ENCODE results near the gene LAMB1. TPM values are rescaled to one million over a fixed set of nuclear protein-coding genes. Genes with fewer than 3 reads are reported as not detected.
"Not testable (repeated sequence)": the region's sequence is repeated elsewhere in the genome, so short reads cannot be mapped to it uniquely, and the experiment has no call there.

LAMB1 gene
- total RNA-seq, 1 donor from 2014 or later: 425 TPM

DNA sequence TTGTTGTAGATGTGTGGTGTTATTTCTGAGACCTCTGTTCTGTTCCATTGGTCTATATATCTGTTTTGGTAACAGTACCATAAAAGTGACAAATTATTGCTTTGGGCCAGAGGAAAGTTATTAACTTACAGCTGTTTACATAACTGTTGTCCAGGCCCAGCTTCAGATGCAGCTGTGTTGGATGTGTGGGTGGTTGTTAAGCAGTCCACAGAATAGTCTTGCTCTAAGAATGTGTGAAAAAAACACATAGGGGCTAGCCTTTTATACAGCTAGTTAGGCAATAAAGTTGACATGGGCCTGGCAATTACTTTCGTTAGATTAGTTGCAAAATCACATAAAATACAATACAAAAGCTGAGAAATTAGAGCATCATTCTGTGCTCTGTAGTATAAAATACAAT lies 80.1 kb downstream of the LAMB1 start:
- DNase-seq (ENCODE audit: low read depth in 2 of 2): no peak

DNA sequence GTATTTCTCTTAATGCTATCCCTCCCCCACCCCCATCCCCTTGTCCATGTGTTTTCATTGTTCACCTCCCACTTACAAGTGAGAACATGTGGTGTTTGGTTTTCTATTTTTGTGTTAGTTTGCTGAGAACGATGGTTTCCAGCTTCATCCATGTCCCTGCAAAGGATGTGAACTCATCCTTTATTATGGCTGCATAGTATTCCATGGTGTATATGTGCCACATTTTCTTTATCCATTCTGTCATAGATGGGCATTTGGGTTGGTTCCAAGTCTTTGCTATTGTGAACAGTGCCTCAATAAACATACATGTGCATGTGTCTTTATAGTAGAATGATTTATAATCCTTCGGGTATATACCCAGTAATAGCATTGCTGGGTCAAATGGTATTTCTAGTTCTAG lies 81.1 kb downstream of the LAMB1 start:
- not testable (repeated sequence) for DNase-seq (ENCODE audit: low read depth in 2 of 2)

DNA sequence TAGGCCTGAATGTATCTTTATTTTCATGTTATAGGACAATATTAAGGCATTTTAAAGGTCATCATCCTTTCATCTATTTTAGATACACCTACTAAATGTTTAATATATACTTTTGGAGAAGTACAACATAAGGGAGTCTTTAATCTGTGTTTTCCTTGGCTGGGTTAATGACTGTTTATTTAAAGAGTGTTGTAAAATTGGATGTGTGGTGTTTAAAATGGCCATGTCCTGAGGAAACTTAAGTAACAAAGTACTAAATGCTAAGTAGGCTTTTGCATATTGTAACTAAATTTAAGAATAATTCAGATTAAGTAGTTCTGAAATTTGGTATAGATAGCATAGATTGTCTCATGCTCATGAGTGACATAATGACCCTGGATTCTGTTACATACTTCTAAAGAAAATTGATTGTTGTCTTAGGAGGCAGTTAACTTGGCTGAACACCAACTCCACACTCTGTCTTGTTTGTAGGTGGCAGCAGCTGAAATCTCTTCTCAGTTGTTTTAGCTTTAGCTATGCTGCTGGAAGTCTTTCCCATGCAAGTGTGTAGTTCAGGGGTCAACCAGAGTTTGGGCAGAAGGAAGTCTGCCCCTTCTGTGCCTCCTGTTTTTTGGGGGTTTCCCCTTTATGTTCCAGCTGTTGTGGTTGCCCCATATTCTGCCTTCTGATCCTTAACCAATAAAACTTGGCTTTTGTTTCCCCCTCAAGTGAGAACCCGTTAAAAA lies 82.8 kb downstream of the LAMB1 start:
- DNase-seq (ENCODE audit: low read depth in 2 of 2): peak in 1 of 2 donors; percentile 49

DNA sequence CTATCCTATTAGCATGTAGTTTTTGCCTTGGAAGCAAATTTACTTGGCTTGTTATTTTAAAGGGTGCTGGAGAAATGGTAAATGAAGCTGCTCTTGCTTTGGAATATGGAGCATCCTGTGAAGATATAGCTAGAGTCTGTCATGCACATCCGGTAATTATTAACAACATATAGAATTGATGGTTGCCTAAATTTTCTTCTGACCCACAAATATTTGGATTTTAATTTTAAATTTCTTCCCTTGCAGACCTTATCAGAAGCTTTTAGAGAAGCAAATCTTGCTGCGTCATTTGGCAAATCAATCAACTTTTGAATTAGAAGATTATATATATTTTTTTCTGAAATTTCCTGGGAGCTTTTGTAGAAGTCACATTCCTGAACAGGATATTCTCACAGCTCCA lies 84.0 kb downstream of the LAMB1 start:
- no peak for DNase-seq (ENCODE audit: low read depth in 2 of 2)

DNA sequence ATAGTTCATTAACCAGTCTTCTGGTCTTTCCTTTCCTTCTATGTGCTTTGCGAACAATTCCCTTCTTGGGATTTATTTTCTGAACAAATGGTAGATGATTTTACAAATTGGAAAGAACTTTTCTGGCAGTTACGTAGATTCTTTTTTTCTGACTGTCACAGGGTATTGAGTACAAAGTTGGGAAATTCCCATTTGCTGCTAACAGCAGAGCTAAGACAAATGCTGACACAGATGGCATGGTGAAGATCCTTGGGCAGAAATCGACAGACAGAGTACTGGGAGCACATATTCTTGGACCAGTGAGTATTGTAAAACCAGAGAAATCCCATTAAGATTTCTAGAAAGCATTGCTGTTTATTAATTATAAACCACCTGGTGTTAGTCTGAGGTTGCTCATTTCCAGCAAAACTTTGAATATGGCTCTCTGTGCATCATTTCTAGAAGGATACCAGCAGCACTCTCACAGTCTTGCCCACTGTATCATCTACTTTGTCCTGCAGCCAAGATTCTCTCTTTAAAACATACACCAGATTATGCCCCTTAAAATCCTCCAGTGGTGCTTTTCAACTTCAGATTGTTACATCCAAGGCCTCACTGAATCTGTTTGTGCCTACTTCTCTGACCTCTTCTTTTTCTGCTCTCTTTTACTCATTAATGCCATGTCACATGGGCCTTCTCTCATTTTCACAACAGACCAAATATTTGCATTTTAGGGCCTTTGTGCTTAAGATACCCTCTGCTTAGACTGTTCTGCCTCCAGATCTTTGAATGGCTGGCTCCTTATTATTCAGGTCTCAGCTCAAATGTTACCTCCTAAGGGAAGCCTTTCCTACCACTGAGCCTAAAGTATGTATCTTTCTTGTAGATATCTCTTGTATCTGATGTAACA lies 85.0 kb downstream of the LAMB1 start:
- no peak for DNase-seq (ENCODE audit: low read depth in 2 of 2)

DNA sequence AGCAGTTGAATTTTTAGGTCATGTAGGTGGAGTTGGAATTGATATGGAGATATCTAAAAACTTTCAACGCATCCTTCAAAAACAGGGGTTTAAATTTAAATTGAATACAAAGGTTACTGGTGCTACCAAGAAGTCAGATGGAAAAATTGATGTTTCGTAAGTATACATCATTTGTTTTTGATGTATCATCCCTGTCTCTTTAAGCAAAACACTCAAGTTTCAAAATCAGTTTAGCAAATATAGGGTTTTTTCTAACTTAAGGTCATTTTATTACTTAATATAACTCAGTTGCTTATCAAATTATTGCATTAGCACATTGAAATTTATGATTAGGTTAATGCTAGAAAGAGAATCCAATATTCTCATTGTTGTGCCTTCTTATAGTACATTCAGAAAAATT lies 87.4 kb downstream of the LAMB1 start:
- DNase-seq (ENCODE audit: low read depth in 2 of 2): no peak

DNA sequence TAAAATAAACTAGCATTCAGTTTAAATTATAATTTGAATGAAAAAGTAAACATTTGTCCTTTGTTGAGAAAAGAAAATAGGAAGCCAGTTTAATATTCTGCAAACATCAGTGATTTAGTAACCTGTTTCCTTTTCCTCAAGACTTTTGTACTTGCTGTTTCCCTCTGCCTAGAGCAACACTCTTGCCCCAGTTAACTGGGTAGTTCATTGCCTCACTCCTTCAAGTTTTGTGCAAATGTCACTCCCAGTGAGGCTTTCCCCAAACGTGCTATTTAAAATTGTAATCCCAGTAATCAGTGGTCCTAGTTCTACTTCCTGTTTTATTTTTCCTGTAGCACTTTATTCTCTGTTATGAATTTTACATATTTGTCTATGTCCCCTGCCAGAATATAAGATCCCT lies 88.1 kb downstream of the LAMB1 start:
- peak in 1 of 2 donors; percentile 12 for DNase-seq (ENCODE audit: low read depth in 2 of 2)

DNA sequence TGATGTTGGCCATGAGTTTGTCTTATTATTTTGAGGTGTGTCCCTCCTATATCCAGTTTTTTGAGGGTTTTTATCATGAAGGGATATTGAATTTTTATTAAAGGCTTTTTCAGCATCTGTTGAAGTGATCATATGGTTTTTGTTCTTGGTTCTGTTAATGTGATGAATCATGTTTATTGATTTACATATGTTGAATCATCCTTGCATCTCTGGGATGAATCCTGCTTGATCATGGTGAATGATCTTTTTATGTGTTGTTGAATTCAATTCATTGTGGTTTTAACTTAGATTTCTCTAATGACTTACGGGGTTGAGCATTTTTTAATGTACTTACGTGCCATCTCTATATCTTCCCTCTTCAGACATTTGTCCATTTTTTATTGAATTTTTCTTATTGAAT lies 89.1 kb downstream of the LAMB1 start:
- no peak for DNase-seq (ENCODE audit: low read depth in 2 of 2)

DNA sequence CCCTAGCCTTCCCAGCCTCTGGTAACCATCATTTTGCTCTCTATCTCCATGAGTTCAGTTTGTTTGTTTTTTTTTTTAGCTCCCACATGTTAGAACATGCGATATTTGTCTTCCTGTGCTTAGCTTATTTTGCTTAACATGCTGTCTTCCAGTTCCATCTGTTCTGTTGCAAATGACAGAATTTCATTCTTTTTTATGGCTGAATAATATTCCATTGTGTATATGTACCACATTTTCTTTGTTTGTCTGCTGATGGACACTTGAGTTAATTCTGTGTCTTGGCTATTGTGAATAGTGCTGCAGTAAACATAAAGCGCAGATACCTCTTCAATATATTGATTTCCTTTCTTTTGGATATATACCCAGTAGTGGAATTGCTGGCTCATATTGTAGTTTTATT lies 91.0 kb downstream of the LAMB1 start:
- no peak for DNase-seq (ENCODE audit: low read depth in 2 of 2)

DNA sequence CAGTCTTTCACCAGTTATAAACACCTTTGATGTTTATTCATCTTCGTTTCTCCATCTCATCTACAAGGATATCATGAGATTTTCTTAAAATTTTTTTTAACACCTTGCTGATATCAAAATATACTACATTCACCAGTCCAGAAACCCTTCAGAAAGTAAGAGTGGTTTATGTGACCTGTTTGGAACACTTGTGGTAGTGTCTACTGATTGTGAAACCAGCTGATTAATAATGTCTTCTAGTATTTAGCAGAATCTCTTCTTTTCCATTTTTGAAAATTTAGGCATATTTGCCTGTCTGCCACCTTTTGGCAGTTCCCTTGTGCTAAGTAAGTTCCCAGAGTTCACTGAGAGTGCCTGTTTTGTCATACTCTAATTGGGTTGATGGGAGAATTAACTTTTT lies 93.5 kb downstream of the LAMB1 start:
- no peak for DNase-seq (ENCODE audit: low read depth in 2 of 2)

DNA sequence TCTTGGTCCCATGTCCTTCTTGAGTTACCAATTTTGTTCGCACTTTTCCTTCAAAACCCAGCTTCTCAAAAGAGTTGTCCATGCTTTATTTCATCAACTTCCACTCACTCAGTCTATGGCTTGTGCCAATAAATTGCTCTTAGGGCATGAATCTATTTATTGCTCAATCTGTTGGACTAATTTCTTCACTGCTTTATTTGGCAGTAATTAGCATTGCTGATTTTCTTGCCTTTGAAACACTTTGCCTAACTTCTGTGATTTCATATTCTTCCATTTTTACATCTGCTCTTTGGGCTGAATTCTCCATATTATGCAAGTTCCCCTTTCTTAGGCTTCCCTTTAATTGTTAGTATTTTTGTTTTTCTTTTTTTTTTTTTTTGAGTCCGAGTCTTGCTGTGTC lies 95.2 kb downstream of the LAMB1 start:
- DNase-seq (ENCODE audit: low read depth in 2 of 2): no peak

DNA sequence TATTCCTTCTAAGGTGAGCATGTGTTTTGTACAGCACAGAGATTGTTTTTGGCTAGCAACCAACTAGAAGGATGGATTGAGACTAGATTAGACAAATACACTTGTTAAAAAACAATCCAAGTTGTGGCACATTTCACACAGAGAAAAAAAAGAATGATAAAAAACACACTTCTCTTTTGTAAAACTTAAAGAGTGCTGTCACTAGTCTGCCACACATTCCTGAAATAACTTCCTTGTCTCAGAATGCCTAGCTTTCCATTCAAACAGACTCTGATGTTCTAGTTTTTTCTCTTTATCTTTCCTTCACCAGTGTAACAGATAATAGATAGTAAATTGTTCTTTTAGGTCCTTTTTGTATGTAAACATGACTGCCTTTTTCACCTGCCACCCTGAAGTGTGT lies 100.6 kb downstream of the LAMB1 start:
- DNase-seq (ENCODE audit: low read depth in 2 of 2): peak in 1 of 2 donors; percentile 34

DNA sequence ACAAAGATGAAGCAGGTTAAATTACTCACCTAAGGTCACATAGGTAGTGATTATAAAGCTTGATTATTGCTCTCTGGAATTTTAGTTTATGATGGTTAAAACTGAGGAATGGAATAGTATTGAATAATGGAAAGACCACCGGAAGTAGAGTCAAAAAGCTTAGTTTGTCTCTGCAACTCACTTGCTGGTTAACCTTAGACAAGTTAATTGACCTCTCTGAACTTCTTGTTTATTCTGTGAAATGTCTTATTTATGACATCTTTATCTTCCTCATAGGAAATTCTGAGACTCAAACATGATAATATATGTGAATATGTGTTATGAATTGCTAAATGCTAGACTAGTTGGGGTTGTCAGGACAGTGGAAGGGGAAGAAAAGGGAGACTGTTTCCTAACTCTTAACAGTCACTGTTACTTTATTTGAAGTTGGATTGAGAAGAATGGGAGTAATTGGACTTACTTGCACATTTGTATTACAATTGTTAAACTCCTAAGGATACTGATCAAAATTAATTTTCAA lies 102.4 kb downstream of the LAMB1 start:
- DNase-seq (ENCODE audit: low read depth in 2 of 2): no peak

DNA sequence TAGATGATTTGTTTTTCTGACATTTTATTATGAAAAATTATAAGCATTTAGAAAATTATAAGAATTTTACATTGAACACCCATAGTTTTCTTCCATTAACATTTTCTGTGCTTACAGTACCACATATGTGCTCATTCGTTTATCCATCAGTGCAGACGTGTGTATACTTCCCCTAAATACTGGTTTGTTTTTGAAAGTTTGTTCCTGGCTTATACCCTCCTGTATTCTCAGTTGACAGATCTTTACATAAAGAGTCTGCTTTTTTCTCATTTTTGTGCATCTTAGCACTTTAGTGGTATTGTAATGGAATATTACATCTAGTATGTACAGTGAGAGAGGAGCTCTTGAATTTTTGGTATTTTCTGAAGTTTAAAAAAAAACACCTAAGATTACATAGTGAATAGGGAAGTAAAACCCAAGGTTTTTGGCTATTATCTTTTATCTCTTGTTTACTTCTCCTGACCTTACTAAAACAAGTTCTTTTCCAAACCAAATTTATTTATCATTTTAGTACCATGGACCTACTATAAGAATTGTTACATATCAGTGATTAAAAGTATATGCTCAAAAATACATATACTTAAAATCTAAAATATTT lies 103.9 kb downstream of the LAMB1 start:
- no peak for DNase-seq (ENCODE audit: low read depth in 2 of 2)

DNA sequence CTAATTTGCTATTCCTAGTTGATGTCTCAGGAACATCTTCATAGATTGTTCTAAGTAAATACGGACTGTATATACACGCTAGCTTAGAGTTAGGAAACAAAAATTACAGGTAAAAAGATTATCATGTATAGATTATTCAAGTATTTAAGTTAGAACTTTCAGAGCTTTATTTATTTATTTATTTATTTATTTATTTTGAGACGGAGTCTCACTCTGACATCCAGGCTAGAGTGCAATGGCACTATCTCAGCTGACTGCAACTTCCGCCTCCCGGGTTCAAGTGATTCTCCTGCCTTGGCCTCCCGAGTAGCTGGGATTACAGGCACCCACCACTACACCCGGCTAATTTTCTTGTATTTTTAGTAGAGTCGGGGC lies 110.6 kb downstream of the LAMB1 start:
- not testable (repeated sequence) for DNase-seq (ENCODE audit: low read depth in 2 of 2)

DNA sequence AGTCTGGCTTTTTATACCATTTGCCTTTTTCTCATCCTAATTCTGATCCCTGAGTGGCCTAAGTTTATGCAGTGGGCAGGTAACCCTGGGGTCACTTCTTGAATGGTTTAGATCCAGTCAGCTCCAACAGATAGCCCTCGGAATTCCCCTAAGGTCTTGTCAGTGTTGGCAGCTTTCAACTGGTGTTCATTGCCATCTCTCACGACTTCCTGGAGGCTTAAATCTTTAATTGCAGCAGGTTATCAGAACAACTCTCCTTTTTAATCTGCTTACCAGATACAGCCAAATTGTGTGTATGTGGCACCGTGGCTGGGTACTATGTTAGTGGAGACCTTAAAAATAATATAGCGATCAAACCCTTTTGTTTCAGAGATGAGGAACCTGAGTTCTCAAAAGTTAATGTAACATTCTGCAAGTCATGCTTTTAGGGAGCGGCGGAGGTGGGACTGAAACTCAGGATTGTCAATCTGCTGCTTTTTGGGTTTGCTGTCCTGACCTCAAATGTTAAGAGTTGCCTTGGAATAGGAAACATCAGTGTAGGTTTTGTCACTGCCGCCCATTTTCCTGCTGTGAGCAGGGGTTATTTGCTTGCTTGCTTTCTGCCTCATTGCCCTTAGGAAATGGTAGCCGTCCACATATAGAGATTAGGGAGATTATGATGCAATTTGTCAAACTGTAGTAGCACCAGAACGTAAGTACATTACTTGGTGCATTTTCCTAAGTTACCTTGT lies 111.2 kb downstream of the LAMB1 start:
- peak in 1 of 2 donors; percentile 74 for DNase-seq (ENCODE audit: low read depth in 2 of 2)

DNA sequence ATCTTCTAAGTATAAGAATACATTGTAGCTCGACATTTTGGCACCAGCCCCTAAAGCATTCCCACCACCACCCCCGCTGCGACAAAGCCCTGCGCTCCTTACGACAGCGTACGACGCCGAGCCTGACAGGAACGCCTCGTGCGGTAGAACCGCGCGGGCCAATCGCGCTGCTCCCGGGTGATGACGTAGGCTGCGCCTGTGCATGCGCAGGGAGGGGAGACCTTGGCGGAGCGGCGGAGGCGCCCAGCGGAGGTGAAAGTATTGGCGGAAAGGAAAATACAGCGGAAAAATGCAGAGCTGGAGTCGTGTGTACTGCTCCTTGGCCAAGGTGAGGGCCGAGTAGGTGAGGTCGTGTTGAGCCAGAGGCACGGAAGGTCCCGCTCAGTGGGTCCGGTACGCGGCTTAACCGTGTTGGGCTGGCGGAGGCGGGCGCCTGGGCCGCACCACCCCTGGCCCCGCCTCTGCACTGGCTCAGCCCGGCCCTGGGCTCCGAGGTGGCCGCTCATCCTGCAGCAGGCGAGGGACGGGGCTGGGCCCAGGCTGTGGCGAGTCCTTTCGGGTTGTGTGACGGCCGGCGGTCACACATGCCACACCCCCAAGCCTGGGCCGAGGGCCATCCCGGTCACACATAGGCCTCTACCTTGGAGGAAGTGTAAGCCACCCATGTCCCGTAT lies 111.9 kb downstream of the LAMB1 start, which contains the start of gene DLD:
TSS of gene DLD (plus strand) at position 222 of the 674 bp plus-strand sequence. CDS start at position 290, 68 bp downstream.
- DNase-seq (ENCODE audit: low read depth in 2 of 2): peak; percentile 84 to 94

DNA sequence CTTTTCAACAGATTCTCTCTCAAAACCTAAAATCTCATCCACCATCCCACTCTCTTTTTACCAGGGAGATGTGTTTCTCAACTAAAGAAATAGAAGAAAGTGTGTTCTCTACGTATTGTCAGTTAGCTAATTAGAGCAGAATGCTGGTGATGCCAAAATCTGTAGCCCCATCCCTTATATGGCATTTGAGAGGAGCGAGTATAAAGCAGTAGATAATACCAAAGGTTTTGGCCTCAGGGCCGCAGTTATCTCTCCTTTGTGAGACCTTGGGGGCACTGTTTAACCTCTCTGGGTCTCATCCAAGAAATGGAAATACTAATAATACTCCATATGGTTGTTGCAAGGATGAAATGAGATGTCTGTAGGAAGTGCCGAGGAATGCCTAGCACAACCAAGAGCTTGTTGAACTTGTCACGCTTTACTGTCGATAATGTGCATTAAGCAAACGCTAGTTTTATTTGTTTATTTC lies 112.4 kb downstream of the LAMB1 start:
- DNase-seq (ENCODE audit: low read depth in 2 of 2): no peak

DNA sequence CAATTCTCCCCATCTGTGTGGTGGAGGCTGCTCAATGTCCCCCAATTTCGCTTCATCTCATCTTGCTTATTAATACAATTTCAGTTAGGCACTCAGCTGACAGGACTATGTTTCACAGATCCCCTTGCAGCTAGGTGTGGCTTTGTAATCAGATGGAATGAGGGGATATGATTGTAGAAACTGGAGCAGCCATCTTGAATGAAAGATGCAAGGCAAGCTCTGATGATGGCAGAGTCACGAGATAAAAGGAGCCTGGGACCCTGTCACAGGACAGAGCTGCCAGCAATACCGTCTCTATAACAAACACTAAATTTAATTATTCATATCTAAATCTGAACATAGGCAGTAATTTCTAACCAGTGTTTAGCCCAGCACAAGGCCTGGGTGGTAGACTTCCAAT lies 113.0 kb downstream of the LAMB1 start:
- no peak for DNase-seq (ENCODE audit: low read depth in 2 of 2)

DNA sequence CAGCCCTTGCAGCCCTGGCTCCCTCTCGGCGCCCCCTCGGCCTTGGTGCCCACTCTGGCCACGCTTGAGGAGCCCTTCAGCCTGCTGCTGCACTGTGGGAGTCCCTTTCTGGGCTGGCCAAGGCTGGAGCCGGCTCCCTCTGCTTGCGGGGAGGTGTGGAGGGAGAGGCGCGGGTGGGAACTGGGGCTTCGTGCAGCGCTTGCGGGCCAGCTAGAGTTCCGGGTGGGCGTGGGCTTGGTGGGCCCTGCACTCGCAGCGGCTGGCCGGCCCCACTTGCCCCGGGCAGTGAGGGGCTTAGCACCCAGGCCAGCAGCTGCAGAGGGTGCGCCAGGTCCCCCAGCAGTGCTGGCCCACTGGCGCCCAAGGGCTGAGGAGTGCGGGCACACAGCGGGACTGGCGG lies 115.1 kb downstream of the LAMB1 start:
- not testable (repeated sequence) for DNase-seq (ENCODE audit: low read depth in 2 of 2)

Data from dermis microvascular lymphatic vessel endothelial cell (primary cell).